ENCODE measurements around the gene EFHC1. TPM values are rescaled to one million over a fixed set of nuclear protein-coding genes. Genes with fewer than 3 reads are reported as not detected.
A peak's percentile ranks its signal among the peaks of the same experiment; 100 is the strongest.
"Not testable (repeated sequence)": the region's sequence is repeated elsewhere in the genome, so short reads cannot be mapped to it uniquely, and the experiment has no call there.

EFHC1 gene
- total RNA-seq, 1 experiment from 2014 or later, result 9.1 TPM

DNA sequence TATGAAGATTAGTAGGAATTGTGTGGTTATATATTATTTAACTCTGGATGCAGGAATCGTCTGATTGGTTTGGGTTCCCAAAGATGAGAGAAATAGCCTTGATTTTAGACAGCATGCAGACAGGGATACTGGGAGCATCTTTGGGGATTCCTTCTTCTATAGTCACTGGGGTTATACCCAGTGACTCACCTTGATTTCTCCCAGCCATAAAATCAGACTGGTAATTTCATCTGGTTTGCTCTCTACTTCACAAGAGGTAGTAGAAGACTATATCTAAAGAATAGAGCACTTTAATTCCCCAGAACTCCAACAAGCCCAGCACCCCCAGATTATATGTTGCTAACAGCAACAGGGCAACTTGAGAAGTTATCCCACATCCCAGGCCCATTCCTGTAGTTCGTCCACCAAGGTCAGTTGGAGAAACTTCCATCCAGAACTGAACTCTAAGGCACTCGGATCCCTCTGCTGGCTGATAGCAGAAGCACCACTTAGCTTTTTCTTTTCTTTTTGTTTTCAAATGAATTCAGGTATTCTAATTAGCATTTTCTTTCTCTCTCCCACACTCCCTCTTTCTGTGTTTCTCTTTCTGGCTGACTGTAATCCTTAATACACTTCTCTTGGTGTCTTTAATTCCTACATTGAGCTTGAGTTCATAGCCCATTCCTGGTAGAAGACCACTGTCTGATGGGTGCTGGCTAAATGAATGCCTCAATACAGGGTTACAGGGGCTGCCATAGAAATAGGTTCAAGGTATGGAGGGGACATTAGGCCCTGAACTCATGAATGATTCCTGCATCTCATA lies 20.4 kb upstream of the EFHC1 start:
- DNase-seq (ENCODE audit: low spot score), result peak; percentile 80

DNA sequence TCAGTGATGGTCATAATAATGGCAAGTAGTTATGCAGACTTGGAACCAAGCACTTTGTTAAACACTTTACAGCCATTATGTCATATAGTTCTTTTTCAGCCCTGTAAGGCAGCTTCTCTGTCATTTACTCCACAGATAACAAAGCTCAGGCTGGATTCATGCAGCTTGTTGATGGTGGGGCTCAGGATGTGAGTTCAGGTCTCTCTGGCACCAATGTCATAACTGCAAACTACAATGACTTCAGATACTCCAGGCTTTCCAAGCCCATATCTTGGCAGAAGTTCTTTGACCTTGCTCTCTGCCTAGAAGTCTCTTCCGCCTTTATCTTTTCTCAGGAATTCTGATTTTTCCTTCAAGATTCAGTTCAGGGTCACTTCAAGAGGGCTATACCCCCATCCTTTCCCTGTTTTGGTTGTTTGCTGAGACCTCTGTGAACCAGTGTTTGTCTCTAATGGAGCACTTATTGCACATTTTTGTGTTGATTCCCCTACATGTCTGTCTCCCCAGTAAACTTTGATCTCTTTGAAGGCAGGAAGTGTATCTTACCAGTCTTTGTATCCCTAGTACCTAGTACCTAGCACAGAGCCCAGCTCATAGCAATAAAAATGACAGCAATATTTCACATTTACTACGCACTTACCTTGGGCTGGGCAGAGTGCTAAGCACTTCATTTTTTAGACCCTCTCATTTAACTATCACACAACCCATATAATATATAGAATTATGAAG lies 19.7 kb upstream of the EFHC1 start:
- no peak for DNase-seq (ENCODE audit: low spot score)

- DNase-seq (ENCODE audit: low spot score), result no peak
Measured at GRCh38 chr6:52403086-52403485, 17.1 kb upstream of the EFHC1 start.

DNA sequence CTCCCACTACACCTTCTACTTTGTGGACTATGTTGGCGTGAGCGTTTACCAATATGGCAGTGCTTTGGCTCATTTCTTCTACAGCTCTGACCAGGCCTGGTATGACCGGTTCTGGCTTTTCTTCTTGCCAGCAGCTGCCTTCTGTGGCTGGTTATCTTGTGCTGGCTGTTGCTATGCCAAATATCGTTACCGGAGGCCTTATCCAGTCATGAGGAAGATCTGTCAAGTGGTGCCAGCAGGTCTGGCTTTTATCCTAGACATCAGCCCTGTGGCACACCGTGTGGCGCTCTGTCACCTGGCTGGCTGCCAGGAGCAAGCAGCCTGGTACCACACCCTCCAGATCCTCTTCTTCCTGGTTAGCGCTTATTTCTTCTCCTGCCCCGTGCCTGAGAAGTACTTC lies 16.5 kb upstream of the EFHC1 start:
- DNase-seq (ENCODE audit: low spot score), result peak; percentile 60

- no peak for DNase-seq (ENCODE audit: low spot score)
Measured at GRCh38 chr6:52405243-52405642, 14.9 kb upstream of the EFHC1 start.

- peak; percentile 61 for DNase-seq (ENCODE audit: low spot score)
Measured at GRCh38 chr6:52407467-52407866, 12.7 kb upstream of the EFHC1 start.

- DNase-seq (ENCODE audit: low spot score), result no peak
Measured at GRCh38 chr6:52409499-52409898, 10.6 kb upstream of the EFHC1 start.

DNA sequence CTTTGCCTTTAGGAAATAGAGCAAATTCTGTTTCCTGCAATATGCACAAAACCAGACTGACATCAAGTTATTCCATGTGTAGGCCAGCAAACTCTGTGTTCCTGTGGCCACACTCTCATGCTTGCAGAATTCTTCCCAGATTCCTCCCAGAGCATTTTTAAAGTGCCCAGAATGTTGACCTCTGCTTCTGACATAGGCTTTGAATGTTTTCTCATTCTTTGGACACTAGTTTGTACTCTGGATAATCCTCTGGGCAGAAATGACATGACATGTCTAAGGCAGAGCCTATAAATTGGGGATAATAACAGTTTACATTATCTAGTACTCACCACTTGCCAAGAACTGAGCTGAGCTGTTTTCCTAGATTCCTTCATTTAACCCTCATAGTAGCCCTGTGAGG lies 9.2 kb upstream of the EFHC1 start:
- no peak for DNase-seq (ENCODE audit: low spot score)

- DNase-seq (ENCODE audit: low spot score), result no peak
Measured at GRCh38 chr6:52411911-52412310, 8.2 kb upstream of the EFHC1 start.

DNA sequence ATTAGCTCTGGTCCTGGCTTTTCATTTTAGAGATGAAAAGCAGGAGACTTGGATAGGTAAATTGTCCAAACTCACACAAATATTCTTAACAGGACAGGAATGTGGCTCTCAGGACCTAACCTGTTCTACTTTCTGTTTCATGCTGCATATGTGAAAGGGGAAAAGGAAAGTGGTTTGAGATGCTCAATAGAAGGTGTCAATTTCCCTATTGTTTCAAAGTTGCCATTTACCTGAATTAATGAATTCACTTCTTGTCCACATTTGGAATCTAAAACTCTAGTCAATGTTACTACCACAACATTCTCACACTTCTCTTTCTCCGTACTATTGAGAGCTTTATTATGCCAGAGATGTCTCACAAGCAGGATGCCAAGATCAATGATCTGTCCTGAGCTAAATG lies 4.8 kb upstream of the EFHC1 start:
- no peak for DNase-seq (ENCODE audit: low spot score)

DNA sequence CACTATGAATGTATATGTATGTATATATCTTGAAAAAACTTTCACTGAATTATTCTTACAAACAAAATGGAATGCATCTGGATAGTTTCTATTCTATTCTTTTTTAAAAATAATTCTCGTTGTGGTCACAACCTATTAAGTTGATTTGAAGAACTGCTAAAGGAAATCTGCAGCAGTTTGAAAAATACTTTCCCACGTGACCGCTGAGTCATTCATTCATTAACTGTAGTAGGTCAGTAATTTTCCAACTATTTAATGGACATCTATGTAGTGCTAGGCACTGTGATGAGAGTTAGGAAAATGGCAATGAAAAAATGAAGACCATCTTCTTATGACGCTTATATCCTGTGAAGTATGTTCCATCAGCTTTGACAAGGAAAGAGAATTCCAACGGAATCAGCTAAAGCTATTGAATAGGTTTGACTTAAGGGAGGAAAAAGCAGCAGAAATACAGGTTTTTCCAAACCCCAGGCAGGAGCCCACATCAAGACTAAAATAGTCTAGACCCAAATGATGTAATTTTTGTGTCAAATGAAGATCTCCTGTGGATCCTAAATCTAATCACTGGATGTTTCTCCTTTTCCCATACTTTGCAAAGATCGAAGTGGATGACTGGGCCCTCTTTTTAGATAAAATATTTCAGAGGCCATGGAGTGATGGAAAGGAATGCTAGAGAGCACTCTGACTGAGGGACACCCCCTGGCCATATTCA lies 4.1 kb upstream of the EFHC1 start:
- DNase-seq (ENCODE audit: low spot score), result peak; percentile 25

GRCh38 chr6:52416629-52417151 lies 3.5 kb upstream of the EFHC1 start:
- DNase-seq (ENCODE audit: low spot score), result peak; percentile 90

DNA sequence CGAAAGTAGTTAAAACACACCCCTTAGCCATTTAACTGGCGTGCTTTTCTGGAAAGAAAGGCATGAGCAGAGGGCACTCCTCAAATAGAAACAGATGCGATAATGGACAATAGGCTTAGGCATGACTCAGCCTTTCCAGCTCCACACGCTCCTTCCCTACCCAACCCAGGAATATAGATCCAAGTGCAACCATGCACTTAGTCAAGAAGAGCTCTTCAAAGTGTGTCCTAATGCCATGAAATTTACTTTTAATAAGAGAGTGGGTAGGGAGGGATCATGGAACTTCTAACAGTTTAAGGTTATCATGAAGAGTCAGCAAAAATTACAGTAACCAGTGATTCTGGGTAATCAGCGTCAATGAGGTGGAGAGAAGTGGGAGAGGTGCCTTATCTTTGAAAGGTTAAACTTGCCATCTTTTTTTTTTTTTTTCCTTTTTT lies 2.4 kb upstream of the EFHC1 start:
- peak; percentile 38 for DNase-seq (ENCODE audit: low spot score)

DNA sequence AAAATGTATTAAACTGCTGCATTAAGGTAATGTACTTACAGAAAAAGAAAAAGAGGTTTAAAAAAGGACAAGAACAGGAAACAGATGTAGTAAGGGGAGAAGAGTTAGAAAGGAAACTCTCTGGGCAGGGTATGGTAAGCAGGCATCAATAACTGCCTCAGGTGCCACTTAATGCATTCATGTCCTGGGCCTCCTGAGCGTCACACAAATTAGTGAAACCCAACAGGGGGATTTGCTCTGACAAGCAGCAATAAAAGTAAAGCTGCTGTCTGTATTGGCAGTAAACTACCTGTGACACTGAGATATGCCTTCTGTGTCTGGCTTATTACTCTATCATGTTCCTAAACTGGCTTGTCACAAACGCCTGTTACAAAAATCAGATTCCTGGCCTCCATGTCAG lies 1.5 kb upstream of the EFHC1 start:
- no peak for DNase-seq (ENCODE audit: low spot score)

GRCh38 chr6:52420668-52421358 lies 671 bp downstream of the EFHC1 start:
- peak; percentile 78 for DNase-seq (ENCODE audit: low spot score)

- DNase-seq (ENCODE audit: low spot score), result no peak
Measured at GRCh38 chr6:52422156-52422555, 2.0 kb downstream of the EFHC1 start.

- no peak for DNase-seq (ENCODE audit: low spot score)
Measured at GRCh38 chr6:52423448-52423847, 3.3 kb downstream of the EFHC1 start.

DNA sequence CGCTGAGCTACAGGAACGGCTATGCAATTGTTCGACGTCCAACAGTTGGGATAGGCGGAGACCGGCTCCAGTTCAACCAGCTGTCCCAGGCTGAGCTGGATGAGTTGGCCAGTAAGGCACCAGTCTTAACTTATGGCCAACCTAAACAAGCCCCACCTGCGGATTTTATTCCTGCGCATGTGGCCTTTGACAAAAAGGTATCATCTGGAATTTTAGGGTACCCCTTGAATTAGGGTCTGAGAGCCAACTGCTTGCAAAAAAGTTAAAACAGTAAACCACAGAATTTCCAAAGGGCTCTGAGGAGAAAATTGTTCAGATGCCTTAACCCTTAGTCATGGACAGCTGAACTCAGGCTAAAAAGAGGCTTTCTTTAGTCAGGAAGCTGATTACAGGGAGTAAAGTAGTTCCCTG lies 3.8 kb downstream of the EFHC1 start:
- no peak for DNase-seq (ENCODE audit: low spot score)

DNA sequence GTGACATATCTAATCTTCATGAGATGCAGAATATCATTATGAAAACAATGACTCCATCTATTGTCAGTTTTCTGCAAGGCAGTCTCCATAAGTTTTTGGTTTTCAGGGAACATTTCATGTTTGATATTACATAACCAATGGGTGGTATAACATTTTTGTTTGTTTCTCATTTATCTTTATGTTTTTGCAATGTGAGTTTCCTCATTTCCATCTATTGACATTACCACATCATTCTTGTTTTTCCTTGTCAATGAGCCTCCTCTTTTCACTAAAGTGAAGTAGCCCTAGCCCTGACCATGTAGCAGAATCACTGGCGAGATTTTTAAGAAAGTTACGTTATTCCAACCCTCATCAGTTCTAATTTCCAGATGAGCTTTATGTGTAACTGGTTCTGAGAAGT lies 4.4 kb downstream of the EFHC1 start:
- DNase-seq (ENCODE audit: low spot score), result no peak

- no peak for DNase-seq (ENCODE audit: low spot score)
Measured at GRCh38 chr6:52426667-52427066, 6.5 kb downstream of the EFHC1 start.

- DNase-seq (ENCODE audit: low spot score), result not testable (repeated sequence)
Measured at GRCh38 chr6:52433294-52433693, 13.2 kb downstream of the EFHC1 start.

DNA sequence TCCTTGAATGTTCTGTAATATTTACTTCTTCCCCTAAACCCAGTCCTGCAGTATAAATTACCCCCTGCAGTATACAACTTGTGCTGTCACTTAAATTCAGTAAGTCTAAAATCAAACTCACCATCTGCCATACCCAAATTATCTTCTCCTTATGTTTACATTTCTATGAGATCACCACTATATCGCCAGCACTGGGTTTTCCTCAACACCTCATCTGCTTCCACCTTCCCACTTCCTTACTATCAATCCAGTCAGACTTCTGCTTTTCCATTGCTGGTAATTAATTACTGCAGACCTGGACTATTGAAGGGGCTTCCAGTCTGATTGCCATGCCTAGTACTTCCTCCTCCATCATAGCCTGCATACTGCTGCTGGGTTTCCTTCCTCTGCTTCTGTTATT lies 15.2 kb downstream of the EFHC1 start:
- no peak for DNase-seq (ENCODE audit: low spot score)

Measured in HT-29 (cell line).